ENCODE data around the gene ZNF804A.

Gene ZNF804A

GRCh38 chr2:184945326-184945725, 347.0 kb downstream of the ZNF804A start:
- no peak for DNase-seq (ENCODE audit: low spot score)

DNA sequence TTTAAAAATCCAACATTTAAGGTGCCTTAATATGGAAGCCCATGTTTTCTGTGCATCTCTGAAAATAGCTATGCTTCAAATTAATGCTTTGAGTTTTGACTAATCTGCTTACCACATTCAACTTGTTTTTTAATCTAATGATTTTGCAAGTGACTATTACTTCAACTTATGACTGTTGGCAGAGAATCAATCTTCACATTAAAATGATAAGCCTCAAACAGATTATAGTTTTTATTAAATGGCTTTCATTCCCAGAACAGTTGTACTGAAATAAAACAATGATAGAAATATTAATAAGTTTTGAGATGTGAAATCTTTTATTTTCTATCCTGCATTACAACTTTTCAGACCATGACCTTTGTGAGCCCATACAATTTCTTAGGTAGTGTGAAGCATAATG, 347.5 kb downstream of the ZNF804A start:
- DNase-seq (ENCODE audit: low spot score), result no peak

DNA sequence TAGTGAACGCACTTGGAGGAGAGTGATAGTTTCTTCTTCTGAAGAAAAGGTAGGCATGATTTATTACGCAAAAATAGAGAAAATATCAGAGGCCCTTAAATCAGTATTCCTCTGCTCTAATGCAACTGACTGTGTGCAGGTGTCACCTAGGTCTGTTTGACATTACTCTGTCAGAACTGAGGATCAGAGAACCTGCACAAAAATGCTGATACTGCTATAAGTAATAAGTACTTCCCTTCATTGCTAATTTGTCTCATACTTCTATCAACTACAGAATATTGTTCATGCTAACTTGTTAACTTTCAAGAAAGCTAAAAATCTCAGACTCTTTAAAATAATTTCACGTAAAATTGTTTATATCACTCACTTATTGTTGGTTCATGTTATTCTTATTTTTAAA, 358.5 kb downstream of the ZNF804A start:
- no peak for DNase-seq (ENCODE audit: low spot score)

DNA sequence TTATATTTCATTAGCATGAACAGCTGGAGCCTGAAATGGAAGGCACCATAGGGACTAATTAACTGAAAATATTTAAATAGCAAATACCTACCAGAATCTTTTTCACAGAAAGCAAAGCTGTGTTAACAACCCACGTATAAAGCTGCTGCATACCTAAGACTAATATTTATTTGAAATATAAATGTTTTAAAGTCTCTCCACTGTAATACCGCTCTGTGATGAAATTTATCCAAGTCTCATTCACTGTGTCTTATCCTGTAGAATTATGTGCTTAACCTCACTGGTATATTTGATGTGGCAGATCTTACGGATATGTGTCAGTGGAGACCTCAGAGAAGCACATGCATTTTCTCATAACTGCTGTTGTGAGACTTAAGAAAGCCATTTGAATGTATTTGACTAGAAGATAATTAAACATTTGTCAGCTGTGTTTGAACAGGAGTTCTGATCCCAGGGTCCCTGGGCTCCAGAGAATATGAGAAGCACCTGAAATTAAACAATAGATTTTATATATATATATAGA, 373.3 kb downstream of the ZNF804A start:
- DNase-seq (ENCODE audit: low spot score), result no peak

Data from RKO (cell line).